GM21447 (cell line): Measurements from ENCODE around the gene DPF3.
"Not testable (repeated sequence)": the region's sequence is repeated elsewhere in the genome, so short reads cannot be mapped to it uniquely, and the experiment has no call there.

Source experiments
- ATAC-seq: cut with Tn5 transposase; IDR thresholded peaks from one replicate; pipeline ENCODE4 v1.9.1; 2021; ENCODE audit not compliant: unreplicated experiment

Gene DPF3

DNA sequence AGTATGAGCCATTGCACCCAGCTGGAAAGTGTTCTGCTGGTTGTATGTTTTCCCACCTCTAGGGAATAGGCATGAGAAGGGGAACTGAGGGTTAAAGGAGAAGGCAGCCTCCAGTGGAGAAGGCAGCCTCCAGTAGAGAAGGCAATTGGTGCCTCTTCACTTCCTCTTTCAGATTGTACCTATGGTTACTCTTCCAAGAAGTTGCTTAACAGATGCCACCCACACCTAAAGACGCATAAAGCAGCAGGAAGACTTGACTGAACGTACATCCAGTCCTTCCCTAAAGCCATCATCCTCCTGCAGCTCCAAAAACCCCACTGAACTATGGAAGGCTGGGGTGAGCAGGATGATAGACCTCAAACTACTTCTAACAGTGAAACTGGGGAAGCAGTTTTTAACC lies 13.1 kb downstream of the DPF3 start:
- ATAC-seq: no peak

DNA sequence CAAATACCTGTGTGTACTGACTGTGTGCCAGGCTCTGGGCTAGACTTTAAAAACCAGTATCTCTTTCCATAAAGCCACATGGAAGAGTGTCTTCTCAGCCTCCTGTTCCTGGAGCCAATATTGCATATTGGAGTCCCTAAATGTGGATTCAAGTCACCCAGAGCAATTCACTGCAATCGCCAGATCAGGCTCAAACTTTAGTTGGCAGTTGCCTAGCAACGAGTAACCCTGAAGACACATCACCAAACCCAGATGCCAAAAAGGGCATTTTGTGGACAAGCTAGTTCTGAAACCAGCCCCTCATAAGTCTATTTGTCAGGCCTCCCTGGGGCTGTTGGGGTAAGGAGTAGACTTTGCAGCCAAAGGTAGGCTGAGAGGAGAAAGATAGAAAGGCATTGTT lies 13.7 kb downstream of the DPF3 start:
- ATAC-seq: no peak

DNA sequence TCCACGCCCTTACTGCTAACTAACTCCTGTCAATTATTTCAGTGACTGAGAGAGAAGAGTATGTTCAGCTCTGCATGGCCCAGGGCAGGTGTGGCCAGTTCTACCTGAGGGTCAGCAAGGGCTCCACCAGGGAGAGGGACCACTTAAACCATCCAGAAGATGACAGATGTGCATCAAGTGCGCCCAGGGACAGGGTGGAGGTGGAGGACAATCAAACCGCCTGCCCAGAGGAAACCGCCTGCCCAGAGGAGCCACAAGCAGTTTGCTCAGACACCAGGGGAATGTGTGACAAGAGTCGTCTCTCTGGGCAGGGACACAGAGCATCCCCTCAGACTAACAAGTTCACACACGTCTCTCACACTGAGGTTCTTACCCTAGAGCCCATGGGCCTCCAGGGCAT lies 14.5 kb downstream of the DPF3 start:
- ATAC-seq: no peak

GRCh38 chr14:72878746-72879145 lies 15.2 kb downstream of the DPF3 start:
- ATAC-seq: no peak

DNA sequence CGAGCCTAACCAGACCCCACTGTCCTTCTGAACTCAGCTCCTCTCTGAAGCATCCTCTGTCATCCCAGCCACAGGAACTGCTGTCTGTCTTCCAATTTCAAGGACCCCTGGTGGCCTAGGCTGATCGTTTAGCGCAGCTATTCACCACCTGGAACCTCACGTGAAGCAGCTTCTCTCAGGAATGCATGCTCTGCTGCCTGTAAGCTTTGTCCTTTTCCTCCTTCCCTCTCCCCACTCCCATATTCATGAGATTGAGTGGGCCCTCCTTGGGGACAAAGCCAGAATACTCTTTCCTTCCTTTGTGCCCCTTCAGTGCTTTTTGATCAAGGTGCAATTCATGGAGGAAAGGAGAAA lies 17.2 kb downstream of the DPF3 start:
- no peak for ATAC-seq

DNA sequence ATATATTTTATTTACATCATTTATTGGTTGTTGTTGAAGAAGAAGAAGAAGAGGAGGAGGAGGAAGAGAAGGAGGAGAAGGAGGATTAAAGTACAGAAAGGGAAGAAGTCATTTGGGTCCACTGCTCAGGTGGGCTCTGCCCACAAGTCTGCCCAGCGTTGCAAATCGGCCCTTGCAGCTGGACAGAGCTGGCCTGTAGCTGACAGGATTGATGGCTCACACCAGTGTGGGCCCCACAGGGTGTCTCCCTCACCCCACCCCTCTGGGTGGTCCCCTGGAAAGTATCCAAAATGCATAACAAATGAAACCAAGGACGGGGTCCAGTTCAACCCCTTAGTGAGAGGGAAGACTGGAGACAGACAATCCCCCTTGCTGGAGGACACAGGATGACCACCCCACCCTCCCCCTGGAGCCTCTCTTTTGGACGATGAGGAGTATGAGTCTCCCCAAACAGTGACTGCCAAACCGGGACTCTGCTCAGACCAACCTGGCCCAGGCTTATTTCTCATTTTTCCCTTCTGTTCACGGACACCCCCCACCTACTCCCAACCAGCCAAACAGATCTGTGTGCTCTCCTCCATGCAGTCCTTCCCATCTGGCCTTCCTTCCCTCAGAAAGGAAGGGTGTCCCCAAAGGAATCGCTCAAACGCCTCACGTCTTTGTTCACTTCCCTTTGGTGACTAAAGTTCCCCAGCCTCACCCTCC lies 17.7 kb downstream of the DPF3 start:
- no peak for ATAC-seq

- not testable (repeated sequence) for ATAC-seq
Measured at GRCh38 chr14:72870878-72871277, 23.0 kb downstream of the DPF3 start.

GRCh38 chr14:72869407-72870329 lies 24.2 kb downstream of the DPF3 start:
- ATAC-seq: no peak

GRCh38 chr14:72868500-72868899 lies 25.4 kb downstream of the DPF3 start:
- no peak for ATAC-seq

DNA sequence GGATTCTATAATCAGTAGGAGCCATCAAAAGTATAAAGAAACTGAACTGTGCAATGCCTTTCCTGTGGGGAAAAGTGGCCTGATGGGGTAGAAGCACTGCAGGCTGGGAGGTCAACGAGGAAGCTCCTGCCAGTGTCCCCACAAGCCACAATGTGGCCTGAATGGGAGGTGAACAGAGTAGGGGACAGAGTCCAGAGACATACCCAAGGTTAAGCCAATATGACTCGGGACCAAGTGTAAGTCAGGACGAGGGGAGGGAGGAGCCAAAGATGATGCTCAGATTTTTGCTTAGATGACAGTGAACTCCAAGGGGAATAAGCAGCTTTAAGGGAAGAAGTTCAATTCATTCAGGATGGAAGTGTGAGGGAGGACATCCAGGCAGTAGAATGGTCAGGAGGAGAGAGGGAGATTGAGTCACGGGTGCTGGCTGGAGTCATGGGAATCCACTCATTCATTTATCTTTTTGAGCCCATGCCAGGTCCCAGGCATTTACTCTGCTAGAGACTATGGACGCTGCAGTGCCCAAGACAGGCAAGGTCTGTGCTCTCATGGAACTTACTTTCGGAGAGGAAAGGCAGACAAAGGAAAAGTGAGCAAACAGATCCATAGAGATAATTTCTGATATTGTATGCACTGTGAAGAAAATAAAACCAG lies 29.1 kb downstream of the DPF3 start:
- no peak for ATAC-seq

GRCh38 chr14:72863216-72864006 lies 30.5 kb downstream of the DPF3 start:
- ATAC-seq: no peak

- ATAC-seq: no peak
Measured at GRCh38 chr14:72856530-72857266, 37.2 kb downstream of the DPF3 start.

GRCh38 chr14:72855913-72856312 lies 38.0 kb downstream of the DPF3 start:
- no peak for ATAC-seq

DNA sequence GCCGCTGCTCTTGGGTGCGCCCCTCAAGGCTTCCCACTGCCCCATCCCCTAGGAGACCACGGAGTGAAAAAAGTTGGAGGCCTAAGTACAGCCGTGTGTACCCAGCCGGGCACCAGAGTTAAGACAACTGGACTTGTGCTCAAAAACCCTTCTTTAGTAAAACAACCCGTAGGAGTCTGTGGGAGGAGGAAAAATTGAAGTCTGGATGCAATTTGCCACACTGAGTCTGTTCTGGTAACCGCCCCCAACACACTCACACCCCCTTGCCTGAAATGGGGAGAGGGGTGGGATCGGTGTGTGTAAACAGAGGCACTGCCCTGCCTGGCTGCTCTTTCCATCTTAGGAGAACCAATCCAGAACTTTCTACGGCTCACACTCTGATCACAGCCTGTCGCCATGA lies 41.7 kb downstream of the DPF3 start:
- ATAC-seq: no peak

DNA sequence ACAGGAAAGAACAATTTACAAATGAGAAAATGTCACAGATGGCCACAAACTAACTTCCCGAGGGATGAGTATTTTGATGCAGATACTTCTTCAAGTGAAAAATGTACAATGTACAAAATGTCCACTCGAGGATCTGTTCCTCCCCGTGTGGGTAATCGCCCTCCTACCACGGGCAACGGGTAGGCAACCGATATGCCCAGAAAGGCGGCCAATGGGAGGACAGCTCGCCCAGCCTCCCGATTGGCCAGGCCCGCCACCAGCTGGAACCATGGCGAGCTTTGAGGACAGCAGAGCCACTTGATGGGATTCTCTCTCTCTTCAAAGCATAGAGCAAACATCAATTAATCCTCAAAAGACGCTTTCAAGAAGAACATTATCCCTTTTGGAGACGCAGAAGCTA lies 42.3 kb downstream of the DPF3 start:
- ATAC-seq: no peak

DNA sequence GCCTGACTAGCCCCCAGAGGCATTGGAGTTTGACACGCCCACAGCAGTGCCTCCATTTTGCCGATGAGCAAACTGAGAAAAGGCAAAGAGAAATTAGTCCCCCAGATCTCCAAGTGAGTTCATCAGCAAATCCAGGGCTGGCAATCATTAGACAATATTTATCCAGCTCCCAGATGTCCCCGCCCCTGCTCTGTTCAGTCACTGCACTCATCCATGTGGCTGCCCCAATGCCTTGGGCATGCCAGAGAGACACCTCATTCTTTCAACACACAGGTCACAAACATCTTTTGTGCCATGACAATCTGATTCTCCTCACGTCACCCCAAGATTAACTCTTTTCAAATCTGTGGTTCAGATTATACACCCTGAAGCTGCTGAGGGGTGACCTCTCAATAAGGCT lies 43.5 kb downstream of the DPF3 start:
- ATAC-seq: no peak

DNA sequence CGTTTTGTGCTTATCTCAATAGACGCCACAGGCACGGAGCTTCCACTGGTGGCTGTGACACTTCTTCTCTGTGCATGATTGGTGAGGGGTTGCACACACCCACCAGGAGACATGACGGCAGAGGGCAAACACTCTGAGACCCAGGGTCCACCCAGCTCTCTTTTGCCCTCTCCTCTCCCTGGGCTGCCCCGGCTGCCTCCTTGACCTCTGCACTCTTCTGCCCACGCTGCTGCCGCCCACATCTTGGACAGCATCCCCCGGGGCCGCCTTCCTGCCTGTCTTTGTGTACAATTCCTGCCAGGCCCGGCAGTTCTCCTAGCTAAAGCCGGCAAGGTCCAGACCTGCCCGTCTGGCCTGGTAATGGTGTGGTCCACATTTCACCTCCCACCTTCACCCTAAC lies 44.7 kb downstream of the DPF3 start:
- no peak for ATAC-seq

GRCh38 chr14:72847721-72848120 lies 46.2 kb downstream of the DPF3 start:
- no peak for ATAC-seq

DNA sequence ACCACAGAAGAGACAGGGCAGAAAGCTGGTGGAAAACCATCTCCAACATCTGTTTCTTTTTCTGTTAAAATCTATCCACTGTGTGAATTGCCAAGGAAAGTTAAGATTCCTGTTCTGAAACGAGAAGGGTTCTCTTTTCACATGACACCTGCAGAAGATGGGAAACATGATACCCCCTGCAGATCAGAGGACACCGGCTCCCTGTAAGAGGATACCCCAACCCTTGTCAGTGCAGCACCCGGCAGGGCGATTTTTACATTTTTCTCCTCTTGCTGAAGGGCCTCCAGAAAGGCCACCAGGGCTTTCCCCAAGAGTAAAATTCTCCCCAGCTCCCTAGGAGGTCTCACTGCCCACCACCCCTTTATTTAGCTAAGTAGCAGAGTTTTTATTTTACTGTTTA lies 48.2 kb downstream of the DPF3 start:
- ATAC-seq: no peak

- ATAC-seq: no peak
Measured at GRCh38 chr14:72845196-72845595, 48.7 kb downstream of the DPF3 start.
